Adrenal gland (tissue), 12 donors: ENCODE results near the gene SMG6. TPM values are rescaled to one million over a fixed set of nuclear protein-coding genes. Genes with fewer than 3 reads are reported as not detected.

Source experiments
- DNase-seq, 7 donors: peaks; one replicate each; pipeline ENCODE4 v3.0.0-alpha.2; 2019 to 2020
- H3K27ac ChIP-seq, 5 donors: fragments of 200-600 bp; sonication (generic) in 4 of 5; 1 replicate in 3 of 5; 2 replicates in 2 of 5; pipeline versions ENCODE4 v1.5.1 to v1.8.0; 2016 to 2020; ENCODE audit warnings: mild to moderate bottlenecking in 1 of 5
- H3K27me3 ChIP-seq: fragments of 200-600 bp; 2 replicates; pipeline ENCODE4 v1.8.0; 2021
- H3K36me3 ChIP-seq, 2 donors: fragments of 200-600 bp; replicated peaks in 1 of 2; 1 replicate in 1 of 2; 2 replicates in 1 of 2; pipeline versions ENCODE4 v1.5.1 to v1.8.0; 2018 to 2022
- H3K4me1 ChIP-seq, 2 donors: fragments of 200-600 bp; replicated peaks in 1 of 2; 1 replicate in 1 of 2; 2 replicates in 1 of 2; pipeline versions ENCODE4 v1.5.1 to v1.8.0; 2018 to 2021
- H3K4me3 ChIP-seq, 4 donors: fragments of 200-600 bp; sonication (generic) in 3 of 4; one replicate each; pipeline ENCODE4 v1.5.1; 2016 to 2018
- H3K9me3 ChIP-seq, 3 donors: fragments of 200-600 bp; sonication (generic) in 1 of 3; replicated peaks in 1 of 3; 1 replicate in 2 of 3; 2 replicates in 1 of 3; pipeline versions ENCODE4 v1.5.1 to v1.8.0; 2016 to 2021
- POLR2A ChIP-seq, 2 donors: fragments of 450-650 bp; IDR thresholded peaks; one replicate each; pipeline ENCODE4 v1.6.1; 2017; ENCODE audit warnings: antibody characterized with exemption in 2 of 2, mild to moderate bottlenecking in 2 of 2, moderate library complexity in 1 of 2
- WGBS, 4 donors: extraction: QIAGEN DNeasy Blood & Tissue Kit in 2 of 4; methylation state at CpG; one replicate each; pipeline versions ENCODE4 v1.1.5 to v1.1.7; 2013 to 2017; 5-methylcytosine and 5-hydroxymethylcytosine counted together
- intact Hi-C, 2 donors: fragments of 100-400 bp; cut with DNase I; formaldehyde crosslinking; loops; one replicate each; pipeline versions ENCODE4 v1.14.1 to v1.15.0; 2022 to 2023
- polyA plus RNA-seq, 3 donors: library from polyadenylated mRNA; stranded (reverse); fragments of 200-250 nt in 2 of 3; fragments of 350-450 nt in 1 of 3; fragmentation: Illumina TruSeq in 1 of 3; extraction: RNeasy Lipid Tissue Mini Kit (QIAGEN cat#74804) in 1 of 3; gene quantifications; one replicate each; pipeline ENCODE4 v1.2.3, GENCODE V29; 2013 to 2014
- total RNA-seq, 9 donors: library from RNA; depleted of rRNA in 4 of 9; stranded (reverse); fragments of >200 nt in 4 of 9; fragments of 120-200 nt in 1 of 9; fragmentation: NEBNext Ultra II Directional in 1 of 9; extraction: Animal tissue kit (Norgen Biotek cat#: 25700) in 1 of 9; gene quantifications; one replicate each; pipeline versions ENCODE4 v1.1.0 to v1.2.4, GENCODE V29; 2013 to 2023
- TF ChIP-seq, protein P1 (sequence below), 6 experiments: fragments of 450-650 bp in 4 of 6; fragments of 200-600 bp in 2 of 6; sonication (generic) in 1 of 6; IDR thresholded peaks; 1 replicate in 5 of 6; 2 replicates in 1 of 6; pipeline versions ENCODE4 v1.5.1 to v1.8.0; 2016 to 2021; ENCODE audit warnings: antibody characterized with exemption in 6 of 6, mild to moderate bottlenecking in 2 of 6, moderate library complexity in 1 of 6
- donor health status: healthy with polysubstance abuse.
- donor health status: Bipolar disorder and iron deficiency.
- donor health status: DM: yes; HTN: yes; CAD: no.
- donor health status: DM: no; HTN: no; CAD: no.
- donor health status: DM: no; HTN: no; CAD: no.
- donor health status: DM: yes; HTN: yes; CAD: no.

The SMG6 gene
- total and polyA plus RNA-seq, 12 donors, result 15.9 to 85.1 (median 44.0) TPM

- Histone ChIP-seq H3K9me3 (no peaks in the 10 kb centered on the region), H3K27ac (no peak overlapping the region), H3K36me3 (peaks cover 0 to 9% of the 10 kb centered on the region in 2 donors), H3K4me1 (no peaks in the 10 kb centered on the region), H3K4me3 (no peak overlapping the region), H3K27me3 (no peaks in the 10 kb centered on the region)
- no peak for TF ChIP-seq POLR2A (IDR thresholded peaks at IDR 0.05)
- TF ChIP-seq, protein P1, sequence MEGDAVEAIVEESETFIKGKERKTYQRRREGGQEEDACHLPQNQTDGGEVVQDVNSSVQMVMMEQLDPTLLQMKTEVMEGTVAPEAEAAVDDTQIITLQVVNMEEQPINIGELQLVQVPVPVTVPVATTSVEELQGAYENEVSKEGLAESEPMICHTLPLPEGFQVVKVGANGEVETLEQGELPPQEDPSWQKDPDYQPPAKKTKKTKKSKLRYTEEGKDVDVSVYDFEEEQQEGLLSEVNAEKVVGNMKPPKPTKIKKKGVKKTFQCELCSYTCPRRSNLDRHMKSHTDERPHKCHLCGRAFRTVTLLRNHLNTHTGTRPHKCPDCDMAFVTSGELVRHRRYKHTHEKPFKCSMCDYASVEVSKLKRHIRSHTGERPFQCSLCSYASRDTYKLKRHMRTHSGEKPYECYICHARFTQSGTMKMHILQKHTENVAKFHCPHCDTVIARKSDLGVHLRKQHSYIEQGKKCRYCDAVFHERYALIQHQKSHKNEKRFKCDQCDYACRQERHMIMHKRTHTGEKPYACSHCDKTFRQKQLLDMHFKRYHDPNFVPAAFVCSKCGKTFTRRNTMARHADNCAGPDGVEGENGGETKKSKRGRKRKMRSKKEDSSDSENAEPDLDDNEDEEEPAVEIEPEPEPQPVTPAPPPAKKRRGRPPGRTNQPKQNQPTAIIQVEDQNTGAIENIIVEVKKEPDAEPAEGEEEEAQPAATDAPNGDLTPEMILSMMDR (IDR thresholded peaks at IDR 0.05), result no peak
- no peak for DNase-seq
- 72 to 80% (median 75%) methylated on average over 5 of the region's 5 CpGs for WGBS, 4 donors
- intact Hi-C loops, result no loop called here
These were observed 49.7 kb downstream of the SMG6 start for GRCh38 chr17:2253768-2254406.

GRCh38 chr17:2253362-2253761 is 50.2 kb downstream of the SMG6 start:
- WGBS, 4 donors, result 86 to 94% (median 90%) methylated on average over 10 of the region's 10 CpGs
- Histone ChIP-seq H3K27ac (no peak overlapping the region), H3K4me1 (peaks cover 0 to 4% of the 10 kb centered on the region in 2 donors), H3K4me3 (no peak overlapping the region), H3K27me3 (no peaks in the 10 kb centered on the region), H3K9me3 (no peaks in the 10 kb centered on the region), H3K36me3 (peaks cover 0 to 9% of the 10 kb centered on the region in 2 donors)
- TF ChIP-seq, protein P1 (IDR thresholded peaks at IDR 0.05), result no peak
- TF ChIP-seq POLR2A (IDR thresholded peaks at IDR 0.05), result no peak
- intact Hi-C loops, result no loop called here
- DNase-seq, result no peak

DNA sequence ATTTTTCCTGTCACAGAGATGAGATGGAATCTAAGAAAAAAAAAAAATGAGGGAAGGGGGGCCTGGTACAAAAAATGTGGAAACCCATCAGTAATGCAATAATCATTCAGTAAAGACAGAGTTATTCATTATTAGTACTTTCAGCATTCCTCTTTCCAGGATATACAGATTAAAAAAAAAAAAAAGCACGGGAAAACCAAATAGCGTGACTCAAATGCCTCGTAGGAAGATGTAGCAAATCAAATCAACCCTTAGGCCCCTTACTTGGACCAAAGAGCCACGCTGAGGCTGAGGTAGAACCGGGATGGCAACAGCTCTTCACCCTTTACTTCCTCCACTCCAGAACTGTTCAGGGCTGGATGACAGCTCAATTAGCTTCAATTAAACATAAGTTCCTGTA is 52.5 kb downstream of the SMG6 start:
- H3K36me3 ChIP-seq, result peaks cover 0 to 9% of the 10 kb centered on the region in 2 donors
- no peak overlapping the region for H3K4me3 ChIP-seq
- no peak overlapping the region for H3K27ac ChIP-seq
- WGBS, 4 donors, result 83 to 89% (median 87%) methylated on average over 5 of the region's 5 CpGs
- intact Hi-C loops, result no loop called here
- no peaks in the 10 kb centered on the region for H3K27me3 ChIP-seq
- peaks cover 0 to 5% of the 10 kb centered on the region in 2 donors for H3K4me1 ChIP-seq
- TF ChIP-seq, protein P1 (IDR thresholded peaks at IDR 0.05), result no peak
- TF ChIP-seq POLR2A (IDR thresholded peaks at IDR 0.05), result no peak
- no peak for DNase-seq
- H3K9me3 ChIP-seq, result no peaks in the 10 kb centered on the region

GRCh38 chr17:2250140-2251095 is 53.2 kb downstream of the SMG6 start:
- Histone ChIP-seq H3K4me3 (no peak overlapping the region), H3K27me3 (no peaks in the 10 kb centered on the region), H3K27ac (no peak overlapping the region), H3K36me3 (peaks cover 0 to 9% of the 10 kb centered on the region in 2 donors), H3K4me1 (peaks cover 0 to 5% of the 10 kb centered on the region in 2 donors), H3K9me3 (no peaks in the 10 kb centered on the region)
- intact Hi-C loops, result no loop called here
- WGBS, 4 donors, result 91 to 95% (median 93%) methylated on average over 12 of the region's 12 CpGs
- DNase-seq, result no peak
- TF ChIP-seq POLR2A (IDR thresholded peaks at IDR 0.05), result no peak
- TF ChIP-seq, protein P1 (IDR thresholded peaks at IDR 0.05), result no peak
